ENCODE measurements around the gene GNPTG. TPM values are rescaled to one million over a fixed set of nuclear protein-coding genes. Genes with fewer than 3 reads are reported as not detected.

The GNPTG gene
- total and polyA plus RNA-seq, 2 donors from 2014 or later = 88.7 to 138 TPM

DNA sequence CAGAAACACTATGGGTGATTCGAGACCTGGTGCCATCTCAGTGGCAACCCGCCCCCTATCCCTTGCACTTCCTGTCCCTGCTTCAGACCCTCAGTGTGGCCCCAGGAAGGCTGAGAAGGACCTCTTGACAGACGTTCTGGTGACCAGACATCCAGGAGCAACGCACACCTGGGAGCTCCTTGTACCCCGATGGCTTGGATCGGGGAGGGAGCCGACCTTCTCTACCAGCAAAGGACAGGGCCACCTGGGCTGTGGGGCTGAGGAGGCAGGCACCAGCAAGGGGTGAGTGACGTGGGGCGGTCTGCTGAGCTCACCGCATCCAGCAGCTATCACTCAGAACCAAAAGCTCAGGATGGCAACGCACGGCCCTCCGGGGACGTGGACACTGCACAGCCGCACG lies 35.6 kb downstream of the GNPTG start:
- Histone ChIP-seq H3K4me3 (ENCODE audit: low read length in 3 of 3) (no peak overlapping the region), H3K36me3 (ENCODE audit: control insufficient read depth in 2 of 3, insufficient read depth in 3 of 3, low read length in 3 of 3) (peaks cover 0 to 8% (median 3%) of the 10 kb centered on the region in 3 donors), H3K9ac (ENCODE audit: low read length in 3 of 3) (no peak overlapping the region), H3K9me3 (ENCODE audit: control insufficient read depth in 2 of 3, insufficient read depth in 1 of 3, low read length in 3 of 3) (no peaks in the 10 kb centered on the region), H3K4me1 (ENCODE audit: control insufficient read depth in 2 of 3, insufficient read depth in 2 of 3, low read depth in 1 of 3, low read length in 3 of 3) (no peaks in the 10 kb centered on the region), H3K27me3 (ENCODE audit: control insufficient read depth, insufficient read depth, low read length) (no peaks in the 10 kb centered on the region), H3K27ac (ENCODE audit: low read depth in 2 of 2, low read length in 2 of 2) (no peak overlapping the region)
- intact Hi-C loops (cut with DNase I) = no loop called here
- FAIRE-seq (no peak), DNase-seq (no peak)
- TF ChIP-seq CTCF (IDR thresholded peaks at IDR 0.05; ENCODE audit: borderline replicate concordance, extremely low read depth, insufficient read depth) = no peak

GRCh38 chr16:1389762-1390161 lies 38.0 kb downstream of the GNPTG start:
- no peak overlapping the region for H3K9ac ChIP-seq (ENCODE audit: low read length in 3 of 3)
- H3K27me3 ChIP-seq (ENCODE audit: control insufficient read depth, insufficient read depth, low read length) = no peaks in the 10 kb centered on the region
- no peak overlapping the region for H3K27ac ChIP-seq (ENCODE audit: low read depth in 2 of 2, low read length in 2 of 2)
- no peaks in the 10 kb centered on the region for H3K9me3 ChIP-seq (ENCODE audit: control insufficient read depth in 2 of 3, insufficient read depth in 1 of 3, low read length in 3 of 3)
- DNase-seq (no peak), FAIRE-seq (no peak)
- no peaks in the 10 kb centered on the region for H3K4me1 ChIP-seq (ENCODE audit: control insufficient read depth in 2 of 3, insufficient read depth in 2 of 3, low read depth in 1 of 3, low read length in 3 of 3)
- TF ChIP-seq CTCF (IDR thresholded peaks at IDR 0.05; ENCODE audit: borderline replicate concordance, extremely low read depth, insufficient read depth) = no peak
- intact Hi-C loops (cut with DNase I) = no loop called here
- no peak overlapping the region for H3K4me3 ChIP-seq (ENCODE audit: low read length in 3 of 3)
- H3K36me3 ChIP-seq (ENCODE audit: control insufficient read depth in 2 of 3, insufficient read depth in 3 of 3, low read length in 3 of 3) = peaks cover 2 to 14% (median 3%) of the 10 kb centered on the region in 3 donors

DNA sequence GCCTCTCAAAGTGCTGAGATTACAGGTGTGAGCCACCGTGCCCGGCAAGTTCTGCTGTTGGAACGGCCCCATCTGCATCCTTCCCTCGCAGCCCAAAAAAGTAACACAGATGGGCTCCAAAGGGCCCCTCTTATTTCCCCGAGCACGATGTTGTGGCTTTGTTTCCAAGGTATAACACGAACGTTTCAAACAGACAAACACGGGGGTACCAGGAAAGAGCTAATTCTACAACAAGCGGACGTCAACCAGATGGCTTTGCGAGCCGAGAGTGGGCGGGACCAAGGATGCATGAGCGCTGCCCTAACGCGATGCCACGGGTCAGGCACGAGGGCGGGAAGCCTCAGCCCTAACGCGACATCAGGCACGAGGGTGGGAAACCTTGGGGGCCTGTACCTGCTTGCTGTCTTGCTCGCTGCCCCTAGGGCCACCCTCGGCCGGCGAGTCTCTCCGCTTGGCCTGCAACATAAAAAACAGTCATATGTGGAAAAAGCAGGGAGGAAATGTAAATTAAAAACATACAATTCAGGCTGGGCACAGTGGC lies 38.6 kb downstream of the GNPTG start:
- no peak for TF ChIP-seq CTCF (IDR thresholded peaks at IDR 0.05; ENCODE audit: borderline replicate concordance, extremely low read depth, insufficient read depth)
- no peak overlapping the region for H3K27ac ChIP-seq (ENCODE audit: low read depth in 2 of 2, low read length in 2 of 2)
- FAIRE-seq (no peak), DNase-seq (no peak)
- H3K27me3 ChIP-seq (ENCODE audit: control insufficient read depth, insufficient read depth, low read length) = no peaks in the 10 kb centered on the region
- H3K9me3 ChIP-seq (ENCODE audit: control insufficient read depth in 2 of 3, insufficient read depth in 1 of 3, low read length in 3 of 3) = no peaks in the 10 kb centered on the region
- peaks cover 2 to 13% (median 2%) of the 10 kb centered on the region in 3 donors for H3K36me3 ChIP-seq (ENCODE audit: control insufficient read depth in 2 of 3, insufficient read depth in 3 of 3, low read length in 3 of 3)
- no peak overlapping the region for H3K4me3 ChIP-seq (ENCODE audit: low read length in 3 of 3)
- no peaks in the 10 kb centered on the region for H3K4me1 ChIP-seq (ENCODE audit: control insufficient read depth in 2 of 3, insufficient read depth in 2 of 3, low read depth in 1 of 3, low read length in 3 of 3)
- H3K9ac ChIP-seq (ENCODE audit: low read length in 3 of 3) = no peak overlapping the region
- intact Hi-C loops (cut with DNase I) = no loop called here

GRCh38 chr16:1392826-1393225 lies 41.1 kb downstream of the GNPTG start:
- intact Hi-C loops (cut with DNase I) = no loop called here
- no peaks in the 10 kb centered on the region for H3K9me3 ChIP-seq (ENCODE audit: control insufficient read depth in 2 of 3, insufficient read depth in 1 of 3, low read length in 3 of 3)
- no peak overlapping the region for H3K4me3 ChIP-seq (ENCODE audit: low read length in 3 of 3)
- TF ChIP-seq CTCF (IDR thresholded peaks at IDR 0.05; ENCODE audit: borderline replicate concordance, extremely low read depth, insufficient read depth) = no peak
- FAIRE-seq (no peak), DNase-seq (no peak)
- no peaks in the 10 kb centered on the region for H3K27me3 ChIP-seq (ENCODE audit: control insufficient read depth, insufficient read depth, low read length)
- H3K9ac ChIP-seq (ENCODE audit: low read length in 3 of 3) = no peak overlapping the region
- no peaks in the 10 kb centered on the region for H3K4me1 ChIP-seq (ENCODE audit: control insufficient read depth in 2 of 3, insufficient read depth in 2 of 3, low read depth in 1 of 3, low read length in 3 of 3)
- H3K36me3 ChIP-seq (ENCODE audit: control insufficient read depth in 2 of 3, insufficient read depth in 3 of 3, low read length in 3 of 3) = peaks cover 2 to 13% (median 2%) of the 10 kb centered on the region in 3 donors
- H3K27ac ChIP-seq (ENCODE audit: low read depth in 2 of 2, low read length in 2 of 2) = no peak overlapping the region
